Measurements from ENCODE around the gene FGF14. TPM values are rescaled to one million over a fixed set of nuclear protein-coding genes. Genes with fewer than 3 reads are reported as not detected.

FGF14 gene
- polyA plus RNA-seq (2014; cell fraction: cytosol; rRNA removed): 1.1 and 2.8 TPM in 2 replicates
- 0.83 and 4.0 TPM in 2 replicates for polyA plus RNA-seq (2014; cell fraction: nucleus; rRNA removed)

GRCh38 chr13:102401766-102402165, at the start of gene FGF14:
Gene FGF14, minus strand, starts transcription at chr13:102402048.
- DNase-seq (ENCODE audit: low spot score): no peak

GRCh38 chr13:102443249-102443648, 41.4 kb upstream of the FGF14 start:
- DNase-seq (ENCODE audit: low spot score): no peak

- no peak for DNase-seq (ENCODE audit: low spot score)
These were observed 39.2 kb upstream of the FGF14 start for GRCh38 chr13:102441085-102441484.

GRCh38 chr13:102440259-102440936, 38.5 kb upstream of the FGF14 start:
- no peak for DNase-seq (ENCODE audit: low spot score)

- no peak for DNase-seq (ENCODE audit: low spot score)
These were observed 20.8 kb upstream of the FGF14 start for GRCh38 chr13:102422690-102423089.

- no peak for DNase-seq (ENCODE audit: low spot score)
These were observed 3.8 kb upstream of the FGF14 start for GRCh38 chr13:102405499-102406100.

GRCh38 chr13:102402290-102402689, 442 bp upstream of the FGF14 start:
- DNase-seq (ENCODE audit: low spot score): peak; percentile 95

- peak; percentile 42 for DNase-seq (ENCODE audit: low spot score)
These were observed 583 bp downstream of the FGF14 start for GRCh38 chr13:102401265-102401664.

GRCh38 chr13:102400675-102401145, 1.1 kb downstream of the FGF14 start:
- DNase-seq (ENCODE audit: low spot score): peak; percentile 31

GRCh38 chr13:102399791-102400674, 1.8 kb downstream of the FGF14 start:
- peak; percentile 52 for DNase-seq (ENCODE audit: low spot score)

GRCh38 chr13:102395939-102396338, 5.9 kb downstream of the FGF14 start:
- no peak for DNase-seq (ENCODE audit: low spot score)

GRCh38 chr13:102395174-102395573, 6.7 kb downstream of the FGF14 start:
- DNase-seq (ENCODE audit: low spot score): peak; percentile 15

- peak; percentile 96 for DNase-seq (ENCODE audit: low spot score)
These were observed 7.4 kb downstream of the FGF14 start for GRCh38 chr13:102394158-102395053.

GRCh38 chr13:102392481-102393209, 9.2 kb downstream of the FGF14 start:
- no peak for DNase-seq (ENCODE audit: low spot score)

- DNase-seq (ENCODE audit: low spot score): no peak
These were observed 15.4 kb downstream of the FGF14 start for GRCh38 chr13:102386461-102386860.

GRCh38 chr13:102380012-102380411, 21.8 kb downstream of the FGF14 start:
- DNase-seq (ENCODE audit: low spot score): no peak

- DNase-seq (ENCODE audit: low spot score): no peak
These were observed 25.5 kb downstream of the FGF14 start for GRCh38 chr13:102376318-102376717.

GRCh38 chr13:102374726-102375125, 27.1 kb downstream of the FGF14 start:
- DNase-seq (ENCODE audit: low spot score): no peak

GRCh38 chr13:102374233-102374632, 27.6 kb downstream of the FGF14 start:
- no peak for DNase-seq (ENCODE audit: low spot score)

- DNase-seq (ENCODE audit: low spot score): no peak
These were observed 28.6 kb downstream of the FGF14 start for GRCh38 chr13:102373221-102373620.
